Measurements from ENCODE around the gene HCCS.
"Not testable (repeated sequence)": the region's sequence is repeated elsewhere in the genome, so short reads cannot be mapped to it uniquely, and the experiment has no call there.

HCCS gene

DNA sequence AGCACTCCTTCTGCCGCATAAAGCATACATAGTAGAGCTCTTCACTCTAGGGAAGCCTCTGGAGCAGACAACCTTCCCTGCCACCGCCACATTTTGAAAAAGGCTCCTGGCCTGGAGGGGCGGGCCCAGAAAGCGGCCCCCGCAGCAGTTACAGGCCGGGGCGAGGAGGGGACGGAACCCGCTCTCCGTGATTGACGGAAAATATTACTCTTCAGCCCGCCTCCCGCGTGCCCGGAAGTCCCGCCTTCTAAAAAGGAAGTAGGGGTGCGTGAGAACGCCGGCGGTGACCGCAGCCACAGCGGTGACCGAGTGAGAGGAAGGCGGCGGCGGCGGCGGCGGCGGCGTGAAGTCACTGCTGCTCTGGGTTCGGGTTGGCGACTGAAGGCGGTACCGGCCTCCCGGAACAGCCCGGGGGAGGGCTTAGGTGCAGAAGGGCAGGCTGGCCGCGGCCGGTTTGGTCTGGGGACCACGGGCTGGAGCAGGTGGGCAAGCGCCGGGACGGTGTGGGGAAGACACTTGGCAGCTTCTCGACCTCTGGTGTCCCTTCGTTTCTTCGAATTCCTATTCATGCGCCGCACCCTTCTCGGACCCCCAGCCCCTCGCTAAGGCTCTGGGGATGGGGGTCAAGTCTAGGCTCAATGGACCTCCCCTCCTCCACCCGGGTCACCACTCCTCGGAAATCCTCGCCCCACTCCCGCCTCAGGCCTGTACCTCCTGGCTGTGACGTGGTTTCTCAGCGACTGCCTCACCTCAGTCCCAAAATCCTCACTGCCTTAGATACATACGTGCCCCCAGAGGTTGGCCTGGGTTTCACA, at the start of gene HCCS:
Gene HCCS (plus strand): TSS at position 296 of the 815 bp plus-strand sequence. CDS start 729 bp downstream, outside the sequence.
- DNase-seq = peak; percentile 89 to 91 (median 91)

DNA sequence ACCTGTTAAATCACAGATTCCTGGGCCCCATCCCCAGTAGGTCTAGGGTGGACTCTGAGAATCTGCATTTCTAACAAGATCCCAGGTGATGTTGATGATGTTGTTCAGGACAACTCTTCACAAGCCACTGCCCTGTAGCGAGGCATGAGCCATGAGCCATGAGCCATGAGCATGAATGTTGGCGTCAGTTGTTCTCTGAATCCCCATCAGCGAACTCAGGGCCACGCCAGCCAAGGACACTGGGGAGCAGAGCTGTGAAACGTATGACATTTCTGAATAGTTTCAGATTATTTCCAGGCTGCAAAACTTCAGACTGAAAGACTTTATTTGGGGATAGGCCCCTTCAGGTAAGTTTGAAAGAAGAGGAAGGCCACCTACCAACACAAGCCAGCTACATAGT, 46.9 kb upstream of the HCCS start:
- DNase-seq = no peak

DNA sequence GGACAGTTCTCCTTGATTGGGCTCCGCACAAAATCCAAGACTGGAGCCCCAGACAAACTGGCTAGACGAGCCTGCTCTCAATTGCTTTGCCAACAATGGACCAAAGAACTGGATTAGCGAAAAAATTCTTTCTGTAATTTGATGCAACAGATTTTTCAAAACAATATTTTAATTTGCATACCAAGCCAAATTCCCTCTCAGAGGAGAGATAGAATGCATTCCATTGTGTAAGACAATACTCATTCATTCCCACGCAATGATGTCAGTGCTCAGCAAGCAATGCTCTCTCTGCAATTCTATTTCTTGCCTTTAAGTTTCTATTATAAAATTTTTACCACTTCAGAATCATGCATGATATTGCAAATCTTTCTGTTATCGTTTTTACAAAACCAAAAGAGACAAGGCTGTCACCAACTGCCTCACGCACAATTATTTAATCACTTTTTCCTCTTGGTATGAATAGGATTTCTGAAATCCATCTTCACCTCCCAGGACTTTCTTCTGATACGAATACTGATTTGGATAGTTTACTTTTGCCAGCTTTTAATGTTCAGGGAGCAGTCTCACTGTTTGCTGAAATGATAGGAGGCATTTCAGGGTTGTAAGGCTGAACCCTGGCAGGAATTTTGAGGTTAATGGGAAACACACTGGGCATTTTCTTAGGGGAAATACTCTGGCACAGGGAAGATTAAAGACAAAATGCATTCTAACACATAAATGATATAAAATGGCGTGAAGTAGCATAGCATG, 46.1 kb upstream of the HCCS start:
- DNase-seq = no peak

DNA sequence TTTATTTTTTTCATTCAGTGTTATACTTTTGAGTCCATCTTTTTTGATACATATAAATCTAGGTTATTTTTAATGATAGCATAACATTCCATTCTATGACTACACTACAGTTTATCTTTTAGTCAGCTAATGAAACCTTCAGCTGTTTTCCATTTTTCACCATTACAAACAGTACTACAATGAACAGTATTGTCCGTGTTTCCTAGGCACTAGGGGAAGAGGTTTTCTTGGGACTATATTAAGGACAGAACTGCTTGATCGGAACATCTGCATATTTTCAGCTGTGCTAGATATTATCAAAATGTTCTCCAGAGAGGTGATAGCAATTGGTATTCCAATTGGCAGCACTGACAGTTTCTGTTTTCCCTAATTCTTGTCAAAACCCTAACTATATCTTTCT, 44.3 kb upstream of the HCCS start:
- DNase-seq = no peak

DNA sequence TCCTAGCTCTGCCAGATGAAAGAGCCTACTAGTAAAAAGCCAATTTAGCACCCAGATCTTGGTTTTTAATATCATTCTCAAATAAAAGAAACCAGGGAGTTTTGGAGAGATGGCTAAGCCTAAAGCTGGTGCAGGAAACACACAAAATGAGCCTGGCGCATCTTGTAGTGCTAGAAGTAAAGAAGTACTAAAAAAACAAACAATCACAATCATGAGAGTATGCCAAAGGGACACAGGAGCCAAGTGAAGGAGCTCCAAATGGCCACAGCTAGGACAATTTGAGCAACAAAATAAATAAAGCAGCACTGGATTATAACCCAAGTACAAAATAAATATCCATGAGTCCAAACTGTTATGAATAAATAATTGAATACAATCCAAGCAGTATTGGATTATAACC, 37.8 kb upstream of the HCCS start:
- no peak for DNase-seq

DNA sequence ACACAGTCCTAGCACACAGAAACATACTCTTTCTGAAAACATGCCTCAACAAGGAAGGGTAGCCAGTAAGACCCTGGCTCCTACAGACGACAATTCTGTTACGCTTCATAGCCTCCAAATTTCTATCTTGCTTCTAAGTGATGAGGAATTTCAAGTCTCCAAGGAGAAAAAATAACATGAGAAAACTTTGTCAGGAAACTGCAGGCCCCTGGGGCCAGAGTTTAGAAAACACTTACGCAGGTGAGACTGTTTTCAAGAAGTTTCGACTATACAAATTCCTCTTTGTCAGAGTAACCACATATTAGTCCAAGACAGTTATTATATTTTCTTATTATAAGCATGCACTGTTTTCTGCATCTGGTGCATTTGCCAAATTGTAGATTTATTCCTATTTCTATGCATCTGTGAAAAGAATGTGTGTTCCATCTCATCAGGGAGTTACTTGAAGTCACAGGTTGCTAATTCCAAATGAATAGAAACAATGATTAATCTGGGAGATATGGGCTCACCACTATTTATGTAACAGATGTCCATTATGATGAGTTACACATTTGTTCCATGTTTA, 30.3 kb upstream of the HCCS start:
- no peak for DNase-seq

DNA sequence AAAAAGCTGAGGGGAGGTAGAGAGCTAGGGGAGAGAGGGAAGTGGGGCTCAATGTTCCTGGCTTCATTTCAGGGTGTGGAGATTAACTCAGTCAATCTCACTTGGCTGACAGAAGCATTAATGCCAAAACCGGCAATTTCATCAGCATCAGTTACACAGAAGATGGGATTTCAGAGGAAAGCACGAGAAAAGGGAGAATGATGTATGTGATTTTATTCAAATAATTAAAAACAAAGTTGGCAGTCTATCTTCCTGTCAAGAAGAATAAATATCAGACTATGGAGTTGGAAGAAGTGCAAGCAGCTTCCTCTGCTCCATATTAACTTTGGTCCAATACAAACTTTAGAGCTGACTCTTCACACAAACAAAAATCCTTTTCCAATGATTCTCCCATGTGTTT, 29.6 kb upstream of the HCCS start:
- no peak for DNase-seq

DNA sequence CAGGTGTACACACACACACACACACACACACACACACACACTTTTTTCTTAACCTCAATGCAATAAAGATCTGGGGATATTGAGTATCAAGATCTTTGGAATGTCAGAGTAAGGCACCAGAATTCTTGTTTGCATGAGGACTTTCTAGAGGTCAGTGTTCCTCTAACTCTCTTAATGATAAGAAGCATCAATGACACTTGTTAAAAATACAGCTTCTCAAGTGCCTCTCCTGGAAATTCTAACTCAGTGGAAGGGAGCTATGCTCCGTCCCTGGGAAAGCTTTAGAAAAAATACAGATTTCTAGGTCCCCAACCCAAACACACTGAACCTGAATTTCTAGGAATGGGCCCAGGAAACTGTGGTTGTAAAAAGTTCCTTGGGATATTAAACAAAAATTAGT, 25.8 kb upstream of the HCCS start:
- DNase-seq = no peak

DNA sequence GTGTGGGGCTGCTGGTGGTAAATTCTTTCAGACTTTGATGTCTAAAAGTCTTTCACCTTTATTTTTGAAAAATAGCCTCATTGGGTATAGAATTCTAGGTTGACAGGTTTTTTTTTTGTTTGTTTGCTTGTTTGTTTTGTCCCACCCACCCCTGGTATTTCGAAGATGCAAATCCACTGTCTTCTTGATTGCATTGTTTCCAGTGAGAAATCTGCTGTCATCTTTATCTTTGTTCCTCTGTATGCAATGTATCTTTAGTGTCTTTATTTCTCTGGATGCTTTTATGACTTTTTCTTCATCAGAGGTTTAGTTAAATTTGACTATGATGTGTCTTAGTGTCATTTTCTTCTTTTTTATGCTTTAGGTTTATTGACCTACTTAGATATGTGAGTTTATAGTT, 21.3 kb upstream of the HCCS start:
- no peak for DNase-seq

DNA sequence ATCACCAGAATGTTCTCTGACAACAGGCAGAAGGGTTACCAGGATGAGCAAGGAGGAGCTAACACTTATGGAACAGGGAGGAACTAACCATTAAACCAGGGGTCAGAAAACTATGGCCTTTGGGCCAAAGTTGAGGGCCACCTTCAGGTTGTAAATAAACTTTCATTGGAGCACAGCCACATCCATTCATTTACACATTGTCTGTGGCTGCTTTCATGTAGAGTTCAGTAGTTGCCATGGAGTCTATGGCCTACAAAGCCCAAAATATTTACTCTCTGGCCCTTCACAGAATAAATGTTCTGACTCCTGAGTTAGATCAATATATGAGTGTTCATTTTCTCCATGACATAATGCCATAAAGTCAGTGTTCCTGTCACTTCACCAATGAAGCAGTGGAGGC, 13.2 kb upstream of the HCCS start:
- DNase-seq = no peak

DNA sequence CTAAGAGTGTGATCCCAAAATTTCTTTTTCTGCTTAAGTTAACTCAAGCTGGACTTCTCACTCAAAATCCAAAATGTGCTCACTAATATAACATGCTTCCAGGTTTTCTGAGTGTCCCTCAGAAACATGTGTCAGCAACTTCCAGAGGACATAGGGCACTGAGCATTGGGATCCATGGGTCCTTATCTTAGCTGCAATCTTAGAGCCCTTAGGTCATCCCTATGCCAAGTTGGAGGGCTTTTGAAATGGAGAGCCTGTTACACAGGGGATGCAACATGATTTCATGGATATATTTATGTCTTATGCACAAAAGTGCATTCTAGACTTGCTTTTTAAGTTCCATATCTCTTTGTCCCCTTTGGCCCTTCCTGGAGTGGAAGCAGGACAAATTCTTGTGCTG, 11.7 kb upstream of the HCCS start:
- DNase-seq = no peak

DNA sequence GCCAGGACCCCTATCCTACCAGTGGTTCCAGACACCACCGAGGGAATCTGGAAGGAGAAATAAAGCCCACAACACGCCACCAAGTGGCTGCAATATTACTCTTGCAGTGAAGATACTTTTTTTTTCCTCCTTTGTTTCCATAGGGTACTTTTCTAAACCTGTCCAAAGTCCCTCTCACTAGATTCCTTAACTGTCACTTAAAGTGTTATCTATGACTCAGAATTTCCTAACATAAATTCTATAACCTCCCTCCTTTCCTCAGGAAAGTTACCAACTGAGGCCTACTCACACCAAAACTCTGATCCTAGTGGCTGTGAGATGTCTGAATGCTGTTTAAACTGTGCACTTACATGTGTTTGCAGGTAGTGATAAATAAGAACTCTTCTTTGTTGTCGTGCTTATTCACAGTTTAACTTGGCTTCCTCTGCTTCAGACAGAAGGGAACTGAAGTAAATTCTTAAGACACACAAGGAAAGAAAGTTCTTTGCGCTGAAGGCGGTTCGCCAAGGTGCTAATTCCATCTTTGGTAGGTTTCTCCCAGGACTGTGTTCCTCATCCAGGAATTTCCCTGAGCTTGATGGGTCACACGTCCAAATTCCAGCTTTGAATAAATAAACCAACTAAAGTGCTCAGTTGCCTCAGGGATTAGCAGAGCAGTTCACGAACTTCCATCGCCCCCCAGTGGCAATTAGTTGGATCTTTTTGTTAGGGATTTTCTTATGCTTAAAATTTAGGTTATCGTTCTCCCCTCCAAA, 10.7 kb upstream of the HCCS start:
- peak in 1 of 3 donors; percentile 4 for DNase-seq

DNA sequence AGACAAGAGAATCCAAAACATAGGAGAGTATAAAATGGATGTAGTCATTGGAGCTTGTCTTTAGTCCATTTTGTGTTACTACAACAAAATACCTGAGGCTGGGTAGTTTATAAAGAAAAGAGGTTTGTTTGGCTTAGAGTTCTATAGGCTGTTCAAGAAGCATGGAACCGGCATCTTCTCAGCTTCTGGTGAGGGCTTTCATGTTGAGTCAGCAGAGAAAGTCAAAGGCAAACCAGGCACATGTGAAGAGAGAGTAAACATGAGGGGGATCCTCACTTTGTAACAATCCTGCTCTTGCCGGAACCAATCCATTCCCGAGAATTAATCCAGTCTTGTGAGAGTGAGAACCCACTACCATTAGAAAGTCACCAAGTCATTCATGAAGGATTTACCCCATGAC, 8.1 kb upstream of the HCCS start:
- no peak for DNase-seq

DNA sequence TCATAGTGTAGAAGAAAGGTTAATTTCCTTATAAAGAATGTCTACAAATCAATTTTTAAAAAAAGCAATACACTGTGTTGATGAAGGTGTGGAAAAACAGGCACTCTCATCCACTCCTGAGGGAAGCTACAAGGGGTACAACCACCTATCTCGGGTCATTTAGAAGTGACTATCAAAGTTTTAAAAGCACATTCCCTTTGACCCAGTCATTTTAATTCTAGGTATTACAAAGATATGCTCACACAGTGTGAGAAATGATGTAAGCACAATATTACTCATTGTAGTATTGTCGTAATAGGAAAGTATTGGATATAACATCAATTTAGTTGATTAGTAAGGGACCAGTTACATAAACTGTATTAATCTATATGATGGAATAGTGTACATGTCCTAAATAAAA, 7.4 kb upstream of the HCCS start:
- DNase-seq = no peak

DNA sequence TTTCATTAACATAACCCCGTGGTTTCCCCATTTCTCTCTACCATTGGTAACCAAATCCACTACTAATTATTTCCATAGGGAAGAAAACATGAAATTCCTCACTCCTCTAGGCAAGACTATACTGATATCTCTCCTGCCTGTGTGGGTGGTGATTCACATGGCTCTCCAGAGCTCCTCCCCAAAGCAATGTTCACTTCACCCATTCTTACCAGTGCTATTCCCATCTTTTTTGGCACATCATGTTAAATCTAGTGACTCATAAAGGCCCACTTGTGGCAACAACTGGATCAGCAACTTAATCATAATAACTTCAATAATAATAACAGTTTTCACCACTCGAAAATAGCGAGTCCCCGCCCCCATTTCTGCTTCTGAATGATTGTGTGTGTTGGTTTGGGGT, 6.1 kb upstream of the HCCS start:
- DNase-seq = no peak

DNA sequence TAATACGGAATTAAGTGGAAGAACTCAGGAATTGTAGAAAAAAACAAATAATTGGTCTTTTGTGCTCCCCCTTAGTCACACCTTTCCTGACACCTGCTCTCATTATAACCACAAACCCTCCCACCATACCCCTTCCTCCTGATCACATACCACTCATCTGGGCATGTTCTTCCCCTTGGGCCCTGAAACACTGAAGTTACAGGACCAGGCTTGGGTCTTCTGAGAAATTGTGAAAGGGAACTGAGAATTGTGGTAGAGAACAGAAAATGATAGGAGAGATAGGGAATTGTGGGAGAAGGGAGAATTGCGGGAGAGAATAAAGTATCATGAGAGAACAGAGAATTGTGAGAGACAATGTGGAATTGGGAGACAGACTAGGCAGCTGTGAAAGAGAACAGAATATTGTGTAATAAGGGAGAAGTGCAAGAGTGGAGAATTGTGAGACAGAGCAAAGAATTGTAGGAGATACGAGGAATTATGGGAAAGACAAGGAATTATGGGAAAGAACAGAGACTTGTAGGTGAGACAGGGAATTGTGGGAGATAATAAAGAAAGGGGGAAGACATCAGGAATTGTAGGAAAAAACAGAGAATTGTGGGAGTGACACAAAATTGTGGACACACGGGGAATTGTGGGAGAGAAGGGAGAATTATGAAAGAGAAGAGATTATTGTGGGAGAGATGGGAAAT, 2.7 kb upstream of the HCCS start:
- DNase-seq = no peak

DNA sequence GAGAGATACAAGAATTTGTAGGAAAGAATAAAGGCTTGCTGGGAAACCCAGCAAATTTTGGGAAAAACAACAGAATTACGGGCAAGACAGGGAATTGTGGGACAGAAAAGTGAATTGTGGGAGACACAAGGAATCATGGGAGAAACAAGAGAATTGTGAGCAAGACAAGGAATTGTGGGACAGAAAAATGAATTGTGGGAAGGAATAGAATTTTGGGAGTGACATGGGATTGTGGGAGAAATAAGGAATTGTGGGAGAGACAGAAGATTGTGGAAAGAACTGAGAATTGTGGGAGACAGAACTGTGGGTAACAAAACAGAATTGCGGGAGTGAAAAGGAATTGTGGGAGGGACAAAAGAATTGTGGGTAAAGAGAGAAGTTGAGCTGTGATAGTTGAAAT, 1.2 kb upstream of the HCCS start:
- DNase-seq = no peak

DNA sequence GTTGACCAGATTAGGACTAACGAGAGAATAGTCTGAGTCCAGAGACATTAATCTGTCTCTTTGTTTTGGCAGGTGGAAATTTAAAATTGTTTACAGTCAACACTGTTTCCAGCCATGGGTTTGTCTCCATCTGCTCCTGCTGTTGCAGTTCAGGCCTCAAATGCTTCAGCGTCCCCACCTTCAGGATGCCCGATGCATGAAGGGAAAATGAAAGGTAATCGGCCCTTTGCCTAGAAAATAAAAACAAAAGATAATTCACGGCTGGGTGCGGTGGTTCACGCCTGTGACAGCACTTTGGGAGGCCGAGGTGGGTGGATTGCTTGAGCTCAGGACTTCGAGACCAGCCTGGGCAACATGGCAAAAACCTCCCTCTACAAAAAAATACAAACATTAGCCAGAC, 815 bp downstream of the HCCS start:
- no peak for DNase-seq

DNA sequence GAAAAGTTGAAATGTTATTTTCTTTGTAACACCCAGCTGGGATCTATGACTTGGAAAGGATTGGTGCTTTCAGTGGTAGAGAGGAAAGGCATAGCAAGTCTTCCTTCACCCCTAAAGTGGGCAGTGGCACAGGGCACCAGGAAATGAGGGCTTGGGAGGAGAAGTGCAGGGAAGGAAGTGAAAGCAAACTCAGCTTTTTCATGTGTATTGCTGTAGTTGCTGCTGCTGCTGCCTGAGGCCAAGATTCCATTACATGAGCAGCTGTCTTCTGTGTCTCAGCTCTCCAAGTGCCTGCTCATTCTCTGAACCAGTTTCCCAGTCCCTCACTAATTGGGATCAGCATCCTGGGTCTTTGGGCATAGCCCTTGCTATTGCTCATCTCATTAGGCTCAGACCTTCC, 2.6 kb downstream of the HCCS start:
- peak; percentile 39 to 57 (median 43) for DNase-seq

DNA sequence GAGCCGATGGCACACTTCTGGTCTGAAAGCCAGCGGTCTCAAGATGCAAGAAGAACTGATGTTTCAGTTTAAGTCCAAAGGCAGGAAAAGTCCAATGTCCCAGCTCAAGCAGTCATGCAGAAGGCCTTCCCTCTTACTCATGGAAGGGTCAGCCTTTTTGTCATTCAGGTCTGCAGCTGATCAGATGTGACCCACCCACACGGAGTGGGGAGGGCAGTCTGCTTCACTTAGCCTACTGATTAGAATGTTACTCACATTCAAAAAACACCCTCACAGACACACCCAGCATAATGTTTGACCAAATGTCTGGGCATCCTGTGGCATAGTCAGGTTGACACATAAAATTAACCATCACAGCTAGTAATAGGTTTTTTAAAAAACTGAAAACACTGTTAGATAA, 6.6 kb downstream of the HCCS start:
- DNase-seq = peak in 2 of 3 donors; percentile 14 to 25

DNA sequence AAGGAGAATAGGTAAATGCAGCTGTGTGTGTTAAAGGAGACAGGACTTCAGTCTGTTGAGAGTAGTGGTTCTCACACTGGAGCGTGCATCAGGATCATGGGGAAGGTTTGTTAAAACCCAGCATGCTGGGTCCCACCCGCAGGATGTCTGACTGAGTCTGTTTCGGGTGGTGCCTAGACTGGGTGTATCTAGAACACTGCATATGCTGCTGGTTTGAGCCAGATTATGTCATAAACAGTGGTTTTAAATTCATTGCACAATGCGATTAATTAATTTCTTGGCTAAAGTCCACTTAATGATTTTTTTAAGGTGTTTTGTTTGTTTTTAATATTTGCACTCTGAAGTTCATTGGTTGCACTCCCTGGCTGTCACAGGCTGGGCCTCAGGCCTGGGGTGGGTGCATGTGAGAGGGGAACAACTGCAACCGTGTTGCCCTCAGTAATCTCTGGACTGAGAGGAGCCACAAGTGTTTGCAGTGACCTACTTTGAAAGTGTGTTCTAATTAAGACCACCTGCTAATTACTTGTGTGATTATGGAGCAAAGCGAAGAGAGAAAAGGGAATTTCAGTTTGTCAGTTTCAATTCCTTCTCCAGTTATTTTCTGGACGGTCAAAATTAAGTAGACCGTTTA, 8.3 kb downstream of the HCCS start:
- no peak for DNase-seq

DNA sequence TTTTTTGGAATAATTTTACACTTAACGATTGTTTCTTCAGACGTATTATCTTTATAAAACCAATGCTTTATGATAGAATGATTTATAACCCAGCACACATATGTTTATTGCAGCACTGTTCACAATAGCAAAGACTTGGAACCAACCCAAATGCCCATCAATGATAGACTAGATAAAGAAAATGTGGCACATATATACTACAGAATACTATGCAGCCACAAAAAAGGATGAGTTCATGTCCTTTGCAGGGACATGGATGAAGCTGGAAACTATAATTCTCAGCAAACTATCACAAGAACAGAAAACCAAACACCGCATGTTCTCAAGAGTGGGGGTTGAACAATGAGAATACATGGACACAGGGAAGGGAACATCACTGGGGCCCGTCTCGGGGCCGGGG, 12.0 kb downstream of the HCCS start:
- not testable (repeated sequence) for DNase-seq
